Activated CD8-positive, alpha-beta memory T cell treated with anti-CD3 and anti-CD28 coated beads, Interleukin-2, amount 10 ng/mL, durations not matched to agents 7 days and 5 days (primary cell): ENCODE measurements around the gene ZNF17. TPM values are rescaled to one million over a fixed set of nuclear protein-coding genes. Genes with fewer than 3 reads are reported as not detected.
"Not testable (repeated sequence)": the region's sequence is repeated elsewhere in the genome, so short reads cannot be mapped to it uniquely, and the experiment has no call there.

Experiments
- ATAC-seq: fragments of 150-1000 bp; cut with Tn5 transposase; one replicate; pipeline ENCODE4 v1.10.0; 2021; ENCODE audit warnings: moderate library complexity
- CTCF ChIA-PET: fragments of 350-600 bp; sonication (Branson Sonifier 250); formaldehyde crosslinking; loops from one replicate; lab custom pipeline; 2021; ENCODE audit warnings: antibody characterized with exemption; lab: Charles Lee
- DNase-seq: peaks from one replicate; pipeline ENCODE4 v3.0.0-alpha.2; 2020
- H3K27ac Mint-ChIP-seq: one replicate; pipeline ENCODE4 v1.8.0; 2021; ENCODE audit warnings: mild to moderate bottlenecking, mixed read lengths
- H3K27me3 Mint-ChIP-seq: one replicate; pipeline ENCODE4 v1.8.0; 2021; ENCODE audit warnings: mixed read lengths
- H3K36me3 Mint-ChIP-seq: one replicate; pipeline ENCODE4 v1.8.0; 2021; ENCODE audit warnings: mild to moderate bottlenecking, mixed read lengths
- H3K4me1 Mint-ChIP-seq: one replicate; pipeline ENCODE4 v1.8.0; 2021; ENCODE audit warnings: mixed read lengths
- H3K4me3 Mint-ChIP-seq: one replicate; pipeline ENCODE4 v1.8.0; 2021; ENCODE audit warnings: mild to moderate bottlenecking, moderate library complexity, mixed read lengths
- H3K9me3 Mint-ChIP-seq: one replicate; pipeline ENCODE4 v1.8.0; 2022; ENCODE audit warnings: low read depth, mixed read lengths
- total RNA-seq, 2 experiments: library from RNA; stranded (reverse); gene quantifications; one replicate each; pipeline ENCODE4 v1.2.3, GENCODE V29; 2021

ZNF17 gene
- 10 to 100 TPM; 14.3 to 14.6 TPM for total RNA-seq

DNA sequence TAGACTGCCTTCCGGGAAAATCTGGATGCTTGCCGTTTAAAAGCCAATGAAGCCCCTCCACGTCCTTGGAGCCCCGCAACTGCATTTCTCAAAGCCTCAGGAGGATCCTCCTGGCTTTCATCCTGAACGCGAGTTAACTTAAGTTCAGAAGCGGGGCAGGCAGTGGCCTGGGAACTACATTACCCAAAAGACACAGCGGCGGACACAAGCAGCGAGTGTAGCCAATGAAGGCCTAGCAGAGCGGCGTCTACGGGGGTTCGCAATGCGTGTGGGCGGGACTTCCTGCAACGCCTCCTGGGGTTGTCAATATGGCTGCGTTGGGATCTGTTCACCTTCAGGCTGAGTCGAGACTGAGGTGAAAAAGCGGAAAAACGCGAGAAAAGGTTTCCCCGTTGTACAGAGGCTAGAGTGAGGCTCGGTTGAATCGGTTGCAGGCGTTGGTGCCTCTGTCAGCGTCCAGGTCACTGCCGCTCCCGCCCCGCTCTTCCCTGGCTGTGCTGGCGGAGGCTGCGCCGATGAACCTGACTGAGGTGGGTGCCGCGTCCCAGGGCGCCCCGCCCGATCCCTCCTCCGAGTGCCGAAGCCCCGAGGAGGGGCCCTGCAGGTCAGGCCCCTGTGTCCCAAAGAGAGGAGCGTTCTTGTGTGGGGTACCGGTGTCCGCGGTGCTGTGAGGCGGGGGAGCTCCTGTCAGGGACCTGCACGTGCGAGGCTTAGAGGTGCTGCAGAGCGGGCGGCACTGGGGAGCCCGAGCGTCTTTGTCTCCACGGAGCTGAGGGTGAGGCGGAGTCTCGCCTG is at the start of gene ZNF17:
Gene ZNF17 (plus strand): TSS at position 285 of the 795 bp plus-strand sequence. CDS start 2,455 bp downstream, outside the sequence.
- peak; percentile 100 for ATAC-seq
- Mint-ChIP-seq H3K9me3 (peaks cover 12% of the 10 kb centered on the region), H3K36me3 (peaks cover 24% of the 10 kb centered on the region), H3K27ac (peak within 1 kb of the TSS; percentile 80), H3K4me3 (peak within 1 kb of the TSS; percentile 89), H3K27me3 (no peaks in the 10 kb centered on the region), H3K4me1 (peaks cover 22% of the 10 kb centered on the region)
- CTCF ChIA-PET: interaction anchor here (1.1 to 1.3 kb wide), 3 partner anchors 11 to 745 kb away, joined by 3 to 4 read pairs (median 4); no protein-coding TSS in a partner anchor
- DNase-seq: peak; percentile 96

DNA sequence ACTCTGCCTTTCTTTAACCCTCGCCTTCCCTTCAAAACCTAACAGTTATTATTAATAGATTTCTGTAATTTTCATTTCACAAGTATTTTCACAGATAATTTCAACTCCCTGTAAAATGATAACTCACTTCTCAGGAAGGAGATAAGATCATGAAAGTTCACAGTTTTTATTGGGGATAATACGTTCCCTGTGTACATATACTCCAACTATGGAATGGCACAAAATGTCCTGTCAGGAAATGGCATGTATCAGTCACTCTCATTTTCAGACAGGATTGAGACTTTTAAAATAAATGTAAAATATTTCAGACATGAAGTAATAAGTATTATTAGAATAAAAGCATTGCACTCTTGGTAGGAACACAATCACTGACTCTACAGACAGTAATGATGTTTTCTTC is 48.5 kb upstream of the ZNF17 start:
- Mint-ChIP-seq H3K9me3 (peaks cover 18% of the 10 kb centered on the region), H3K27me3 (no peaks in the 10 kb centered on the region), H3K27ac (peak overlapping the region; percentile 95), H3K4me1 (peaks cover 19% of the 10 kb centered on the region), H3K36me3 (peaks cover 52% of the 10 kb centered on the region), H3K4me3 (peak overlapping the region; percentile 90)
- CTCF ChIA-PET: interaction anchor here (1.4 kb wide), 1 partner anchor 12 kb away, joined by 5 read pairs; the partner anchor contains the start of gene ZNF304
- DNase-seq (no peak), ATAC-seq (no peak)

DNA sequence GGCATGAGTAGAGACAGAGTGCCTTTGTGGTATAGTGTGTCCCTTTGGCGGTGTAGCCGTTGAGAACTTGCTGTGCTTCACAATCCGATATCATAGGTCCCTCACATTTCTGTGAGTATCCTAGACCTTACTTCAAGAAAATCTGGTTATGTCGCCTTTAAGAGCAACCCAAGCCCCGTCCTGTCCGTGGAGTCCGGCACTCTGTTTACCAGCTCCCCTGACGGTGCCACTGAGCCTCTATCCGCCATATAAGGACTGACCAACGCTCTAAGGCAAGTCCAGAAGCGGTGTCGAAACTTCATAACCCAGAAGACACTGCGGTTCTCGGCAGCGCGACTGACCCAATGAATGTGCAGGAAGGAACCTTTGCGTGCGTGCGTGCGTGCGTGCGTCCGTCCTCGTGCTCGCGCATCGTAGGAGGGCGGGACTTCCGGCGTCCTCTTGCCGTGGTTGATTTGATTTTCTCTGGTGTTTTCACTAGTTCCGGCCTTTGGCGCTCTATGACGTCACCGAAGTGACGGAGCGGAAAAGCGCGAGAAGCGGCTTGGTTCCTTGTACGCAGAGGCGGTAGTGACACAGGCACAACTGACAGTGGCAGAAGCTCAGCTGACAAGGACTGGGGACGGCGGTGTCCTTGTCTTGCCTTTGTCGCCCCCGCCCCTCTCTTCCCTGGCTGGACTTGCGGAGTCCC is 47.8 kb upstream of the ZNF17 start, which contains the start of the genes TRAPPC2B and ZNF547:
Gene TRAPPC2B (plus strand): TSS at position 555 of the 691 bp plus-strand sequence. CDS start 1,283 bp downstream, outside the sequence.
Gene ZNF547 (plus strand): TSS at position 555 of the 691 bp plus-strand sequence. CDS start 5,005 bp downstream, outside the sequence.
- Mint-ChIP-seq H3K4me3 (peak within 1 kb of the TSS; percentile 90), H3K36me3 (peaks cover 50% of the 10 kb centered on the region), H3K27ac (peak within 1 kb of the TSS; percentile 95), H3K9me3 (peaks cover 14% of the 10 kb centered on the region), H3K27me3 (no peaks in the 10 kb centered on the region), H3K4me1 (peaks cover 19% of the 10 kb centered on the region)
- peak; percentile 95 for ATAC-seq
- CTCF ChIA-PET: interaction anchor here (1.2 to 1.4 kb wide), 2 partner anchors 13 to 80 kb away, joined by 3 to 5 read pairs; partner anchors contain the start of gene ZNF304
- DNase-seq: peak; percentile 100

DNA sequence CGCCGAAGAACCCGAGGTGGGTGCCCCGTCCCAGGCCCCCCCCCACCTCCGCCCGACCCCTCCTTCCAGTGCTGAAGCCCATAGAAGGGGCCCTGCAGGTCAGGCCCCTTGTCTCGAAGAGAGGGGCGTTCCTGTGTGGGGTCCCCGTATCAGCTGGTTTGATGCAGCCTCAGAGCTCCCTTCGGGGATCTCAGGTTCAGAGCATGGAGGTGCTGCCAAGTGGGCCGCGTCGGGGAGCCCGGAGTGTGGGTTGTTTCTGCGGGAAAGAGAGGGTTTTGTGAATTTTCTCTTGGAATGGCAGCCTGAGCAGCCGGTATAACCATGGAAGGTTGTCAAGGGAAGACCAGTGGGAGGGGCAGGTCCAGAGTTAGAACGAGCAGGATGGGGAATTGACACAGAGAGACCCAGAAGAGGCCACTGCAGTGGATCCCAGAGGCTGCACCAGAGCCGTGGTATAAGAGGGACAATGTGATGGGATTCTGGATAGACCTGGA is 47.2 kb upstream of the ZNF17 start:
- no peak for ATAC-seq
- H3K27me3 Mint-ChIP-seq: no peaks in the 10 kb centered on the region
- peaks cover 19% of the 10 kb centered on the region for H3K4me1 Mint-ChIP-seq
- no peak for DNase-seq
- H3K4me3 Mint-ChIP-seq: peak overlapping the region; percentile 90
- CTCF ChIA-PET: interaction anchor here (1.2 to 1.4 kb wide), 2 partner anchors 13 to 80 kb away, joined by 3 to 5 read pairs; partner anchors contain the start of gene ZNF304
- peaks cover 50% of the 10 kb centered on the region for H3K36me3 Mint-ChIP-seq
- H3K27ac Mint-ChIP-seq: peak overlapping the region; percentile 95
- H3K9me3 Mint-ChIP-seq: peaks cover 16% of the 10 kb centered on the region

DNA sequence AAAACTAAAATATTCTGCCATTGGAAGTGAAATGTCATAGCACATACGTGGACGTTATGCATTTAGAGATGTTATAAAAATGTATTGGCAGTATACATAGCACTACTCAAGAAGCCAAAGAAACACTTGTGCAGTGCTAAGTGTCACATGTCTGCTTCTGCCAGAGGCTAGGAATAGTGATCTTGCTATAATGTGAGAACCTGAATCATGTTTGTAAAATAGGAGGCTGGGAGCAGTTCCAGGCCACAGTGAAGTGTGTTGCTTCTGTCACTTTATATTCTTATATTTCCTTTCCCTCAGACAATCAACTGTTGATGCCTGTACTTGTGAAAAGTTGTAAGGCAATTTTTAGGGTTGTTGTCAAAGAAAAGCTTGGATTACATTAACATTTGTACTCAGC is 44.2 kb upstream of the ZNF17 start:
- peaks cover 15% of the 10 kb centered on the region for H3K9me3 Mint-ChIP-seq
- DNase-seq (no peak), ATAC-seq (no peak)
- no peak overlapping the region for H3K4me3 Mint-ChIP-seq
- CTCF ChIA-PET: no interaction called here
- H3K27ac Mint-ChIP-seq: no peak overlapping the region
- H3K27me3 Mint-ChIP-seq: no peaks in the 10 kb centered on the region
- peaks cover 52% of the 10 kb centered on the region for H3K36me3 Mint-ChIP-seq
- peaks cover 17% of the 10 kb centered on the region for H3K4me1 Mint-ChIP-seq

DNA sequence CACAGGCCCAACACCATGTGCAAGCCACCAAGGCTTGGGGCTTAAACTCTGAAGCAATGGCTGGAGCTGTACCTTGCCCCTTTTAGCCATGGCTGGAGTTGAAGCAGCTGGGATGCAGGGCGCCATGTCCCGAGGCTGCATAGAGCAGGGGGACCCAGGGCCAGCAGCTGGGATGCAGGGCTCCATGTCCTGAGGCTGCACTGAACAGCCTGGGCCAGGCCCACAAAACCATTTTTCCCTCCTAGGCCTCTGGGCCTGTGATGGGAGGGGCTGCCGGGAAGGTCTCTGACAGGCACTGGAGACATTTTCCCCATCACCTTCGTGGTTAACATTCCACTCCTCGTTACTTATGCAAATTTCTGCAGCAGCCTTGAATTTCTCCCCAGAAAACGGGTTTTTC is 36.8 kb upstream of the ZNF17 start:
- CTCF ChIA-PET: no interaction called here
- H3K9me3 Mint-ChIP-seq: peaks cover 39% of the 10 kb centered on the region

DNA sequence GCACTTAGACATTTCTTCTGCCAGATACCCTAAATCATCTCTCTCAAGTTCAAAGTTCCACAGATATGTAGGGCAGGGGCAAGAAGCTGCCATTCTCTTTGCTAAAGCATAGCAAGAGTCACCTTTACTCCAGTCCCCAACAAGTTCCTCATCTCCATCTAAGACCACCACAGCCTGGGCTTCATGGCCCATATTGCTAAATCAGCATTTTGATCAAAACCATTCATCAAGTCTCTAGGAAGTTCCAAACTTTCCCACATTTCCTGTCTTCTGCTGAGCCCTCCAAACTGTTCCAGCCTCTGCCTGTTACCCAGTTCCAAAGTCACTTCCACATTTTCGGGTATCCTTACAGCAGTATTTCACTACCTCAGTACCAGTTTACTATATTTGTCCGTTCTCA is 36.3 kb upstream of the ZNF17 start:
- peaks cover 41% of the 10 kb centered on the region for H3K9me3 Mint-ChIP-seq
- H3K27ac Mint-ChIP-seq, CTCF ChIA-PET, ATAC-seq, DNase-seq, H3K27me3 Mint-ChIP-seq, H3K4me3 Mint-ChIP-seq, H3K4me1 Mint-ChIP-seq: not testable (repeated sequence)
- peaks cover 86% of the 10 kb centered on the region for H3K36me3 Mint-ChIP-seq

More for the DNA sequence above, 36.8 kb upstream of the ZNF17 start:
- no peak for DNase-seq
- Mint-ChIP-seq H3K27ac (no peak overlapping the region), H3K27me3 (no peaks in the 10 kb centered on the region), H3K36me3 (peaks cover 83% of the 10 kb centered on the region), H3K4me1 (no peaks in the 10 kb centered on the region), H3K4me3 (no peak overlapping the region)
- ATAC-seq: no peak

DNA sequence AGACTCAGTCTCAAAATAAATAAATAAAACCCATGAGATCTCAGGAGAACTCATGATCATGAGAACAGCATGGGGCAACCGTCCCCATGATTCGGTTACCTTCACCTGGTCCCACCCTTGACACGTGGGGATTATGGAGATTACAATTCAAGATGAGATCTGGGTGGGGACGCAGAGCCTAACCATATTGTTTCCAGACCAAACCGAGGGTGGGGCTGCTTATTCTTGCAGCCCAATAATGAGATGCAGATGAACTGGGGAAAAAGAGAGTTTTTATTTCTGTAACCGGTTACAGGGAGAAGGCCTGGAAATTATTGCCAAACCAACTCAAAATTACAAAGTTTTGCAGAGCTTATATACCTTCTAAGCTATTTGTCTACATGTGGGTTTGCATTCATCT is 34.8 kb upstream of the ZNF17 start:
- Mint-ChIP-seq H3K27ac (no peak overlapping the region), H3K36me3 (peaks cover 77% of the 10 kb centered on the region), H3K9me3 (peaks cover 44% of the 10 kb centered on the region), H3K4me1 (no peaks in the 10 kb centered on the region), H3K4me3 (no peak overlapping the region), H3K27me3 (no peaks in the 10 kb centered on the region)
- ATAC-seq (no peak), DNase-seq (no peak)
- CTCF ChIA-PET: no interaction called here

DNA sequence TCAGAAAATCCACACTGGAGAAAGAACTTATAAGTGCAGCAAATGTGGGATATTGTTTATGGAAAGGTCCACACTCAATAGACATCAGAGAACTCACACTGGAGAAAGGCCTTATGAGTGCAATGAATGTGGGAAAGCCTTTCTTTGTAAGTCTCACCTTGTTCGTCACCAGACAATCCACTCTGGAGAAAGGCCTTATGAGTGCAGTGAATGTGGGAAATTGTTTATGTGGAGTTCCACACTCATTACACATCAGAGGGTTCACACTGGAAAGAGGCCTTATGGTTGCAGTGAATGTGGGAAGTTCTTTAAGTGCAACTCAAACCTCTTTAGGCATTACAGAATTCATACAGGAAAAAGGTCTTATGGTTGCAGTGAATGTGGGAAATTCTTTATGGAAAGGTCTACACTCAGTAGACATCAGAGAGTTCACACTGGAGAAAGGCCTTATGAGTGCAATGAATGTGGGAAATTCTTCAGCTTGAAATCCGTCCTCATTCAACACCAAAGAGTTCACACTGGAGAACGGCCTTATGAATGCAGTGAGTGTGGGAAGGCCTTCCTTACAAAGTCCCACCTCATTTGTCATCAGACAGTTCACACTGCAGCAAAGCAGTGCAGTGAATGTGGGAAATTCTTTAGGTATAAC is 33.3 kb upstream of the ZNF17 start:
- DNase-seq: no peak
- no peak overlapping the region for H3K4me3 Mint-ChIP-seq

DNA sequence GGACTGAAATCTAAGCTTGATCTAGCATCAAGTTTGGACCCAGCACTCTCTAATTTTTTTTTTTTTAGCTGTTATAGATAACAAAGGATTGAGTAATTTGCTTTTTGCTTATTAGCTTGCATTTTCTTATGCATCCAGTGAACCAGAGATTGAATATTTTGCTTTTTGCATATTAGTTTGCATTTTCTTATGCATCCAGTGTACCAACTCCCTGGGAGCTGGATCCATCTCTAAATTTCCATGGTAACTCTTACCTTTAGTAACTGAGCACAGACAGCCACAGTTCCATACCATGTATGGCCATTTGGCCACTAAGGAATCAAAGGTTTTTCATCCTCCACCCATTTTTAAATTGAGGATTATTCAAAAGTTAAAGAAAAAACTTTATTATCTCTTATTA is 30.0 kb upstream of the ZNF17 start:
- no peak for ATAC-seq
- peaks cover 34% of the 10 kb centered on the region for H3K36me3 Mint-ChIP-seq
- no peaks in the 10 kb centered on the region for H3K27me3 Mint-ChIP-seq
- H3K9me3 Mint-ChIP-seq: peaks cover 32% of the 10 kb centered on the region
- no peak overlapping the region for H3K4me3 Mint-ChIP-seq
- no peak for DNase-seq
- CTCF ChIA-PET: no interaction called here
- no peak overlapping the region for H3K27ac Mint-ChIP-seq
- H3K4me1 Mint-ChIP-seq: no peaks in the 10 kb centered on the region

More for the DNA sequence above, 33.3 kb upstream of the ZNF17 start:
- CTCF ChIA-PET: no interaction called here
- Mint-ChIP-seq H3K9me3 (peaks cover 43% of the 10 kb centered on the region), H3K36me3 (peaks cover 65% of the 10 kb centered on the region), H3K4me1 (no peaks in the 10 kb centered on the region), H3K27ac (no peak overlapping the region), H3K27me3 (no peaks in the 10 kb centered on the region)
- ATAC-seq: no peak

DNA sequence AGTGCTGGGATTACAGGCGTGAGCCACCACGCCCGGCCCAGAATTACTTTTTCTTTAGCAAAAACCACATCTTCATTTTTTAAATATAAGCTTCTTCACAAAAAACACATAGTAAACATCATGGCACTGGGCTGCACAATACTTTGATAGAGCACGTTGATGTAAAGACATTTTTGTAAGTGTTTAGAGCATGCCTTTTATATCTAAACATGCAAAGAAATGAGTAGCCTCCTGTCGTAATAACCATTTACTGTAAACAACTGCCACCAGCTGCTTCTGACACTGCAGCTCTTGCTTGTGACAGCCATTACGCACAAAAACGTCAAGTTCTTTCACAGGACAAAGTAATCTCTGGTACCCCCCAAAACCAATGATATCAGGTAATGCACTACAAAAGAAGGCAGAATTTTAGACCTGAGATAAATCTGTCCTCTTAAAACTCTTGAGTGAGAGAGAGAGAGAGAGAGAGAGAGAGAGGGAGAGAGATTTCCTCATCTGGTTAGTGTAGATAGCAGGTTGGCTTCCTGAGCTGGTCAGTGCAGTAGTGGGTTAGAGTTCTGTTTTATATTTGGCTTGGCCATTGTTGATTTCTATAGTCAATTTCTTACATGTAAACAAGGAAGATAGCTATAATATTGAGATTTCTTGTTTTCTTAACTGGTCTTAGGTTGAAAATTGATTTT is 28.0 kb upstream of the ZNF17 start:
- no peak for DNase-seq
- Mint-ChIP-seq H3K4me1 (no peaks in the 10 kb centered on the region), H3K27ac (no peak overlapping the region), H3K9me3 (peaks cover 22% of the 10 kb centered on the region), H3K27me3 (no peaks in the 10 kb centered on the region), H3K4me3 (no peak overlapping the region), H3K36me3 (peaks cover 20% of the 10 kb centered on the region)
- no peak for ATAC-seq
- CTCF ChIA-PET: interaction anchor here (1.0 kb wide), 1 partner anchor 83 kb away, joined by 3 read pairs; no protein-coding TSS in a partner anchor

DNA sequence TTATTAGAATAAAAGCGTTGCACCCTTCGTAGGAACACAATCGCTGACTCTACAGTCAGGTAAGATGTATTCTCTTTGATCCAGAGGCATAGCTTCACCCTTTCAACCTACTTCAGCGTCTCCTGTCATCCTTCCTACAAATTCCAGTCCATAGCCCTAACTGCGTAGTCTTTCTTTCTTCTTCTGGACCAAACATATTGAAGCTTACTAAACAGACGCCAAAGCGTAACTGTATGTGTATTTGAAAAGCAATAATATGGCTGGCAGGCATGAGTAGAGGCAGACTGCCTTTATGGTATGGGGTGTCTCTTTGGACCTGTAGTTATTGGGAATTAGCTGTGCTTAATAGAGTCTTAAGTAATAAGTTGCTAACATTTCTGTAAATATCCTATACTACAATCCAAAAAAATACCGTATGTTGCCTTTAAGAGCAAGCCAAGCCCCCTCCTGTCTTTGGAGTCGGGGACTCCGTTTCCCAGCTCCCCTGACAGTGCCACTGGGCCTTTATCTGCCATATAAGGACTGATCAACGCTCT is 21.7 kb upstream of the ZNF17 start:
- H3K27ac Mint-ChIP-seq: peak overlapping the region; percentile 96

More for the DNA sequence above, 21.7 kb upstream of the ZNF17 start:
- peaks cover 32% of the 10 kb centered on the region for H3K36me3 Mint-ChIP-seq
- ATAC-seq (no peak), DNase-seq (no peak)
- H3K9me3 Mint-ChIP-seq: peaks cover 5% of the 10 kb centered on the region
- H3K4me3 Mint-ChIP-seq: peak overlapping the region; percentile 90
- CTCF ChIA-PET: interaction anchor here (0.9 to 1.5 kb wide), 5 partner anchors 16 to 197 kb away, joined by 3 to 4 read pairs (median 4); partner anchors contain the start of genes ZIK1, ZNF264 and ZNF460
- peaks cover 30% of the 10 kb centered on the region for H3K4me1 Mint-ChIP-seq
- no peaks in the 10 kb centered on the region for H3K27me3 Mint-ChIP-seq
